K562 (cell line): Measurements from ENCODE around the gene TICAM1. TPM values are rescaled to one million over a fixed set of nuclear protein-coding genes. Genes with fewer than 3 reads are reported as not detected.

ENCODE experiments used
- DDX20 ChIP-seq: fragments of 450-650 bp; IDR thresholded peaks from 2 replicates; pipeline ENCODE4 v1.6.1; 2016; ENCODE audit warnings: missing genetic modification characterization, low read depth, mild to moderate bottlenecking, missing compliant biosample characterization, moderate library complexity
- ELF1 ChIP-seq: fragments of 200-800 bp; sonication (Bioruptor generic); IDR thresholded peaks from 2 replicates; pipeline ENCODE4 v1.6.1; 2016; ENCODE audit warnings: missing genetic modification characterization, missing compliant biosample characterization
- HDGF ChIP-seq: fragments of 450-650 bp; IDR thresholded peaks from 2 replicates; pipeline ENCODE4 v1.6.1; 2016
- NRF1 ChIP-seq, 2 experiments: fragments of 450-650 bp; IDR thresholded peaks in 1 of 2; conservative IDR thresholded peaks in 1 of 2; 2 replicates each; pipeline ENCODE4 v1.6.1; 2014; ENCODE audit warnings: mild to moderate bottlenecking in 2 of 2
- RBM25 ChIP-seq: fragments of 200-400 bp; formaldehyde crosslinking; IDR thresholded peaks from 2 replicates; pipeline ENCODE4 v1.6.1; 2018; ENCODE audit warnings: low read length, low read depth, moderate library complexity; ENCODE audit not compliant: severe bottlenecking
- SMARCA5 ChIP-seq: fragments of 450-650 bp; IDR thresholded peaks from 2 replicates; pipeline ENCODE4 v1.6.1; 2016
- SREBF1 ChIP-seq: fragments of 150-350 bp; IDR thresholded peaks from 2 replicates; pipeline ENCODE4 v1.6.1; 2014; ENCODE audit warnings: antibody characterized with exemption, low read depth, low read length, borderline replicate concordance
- ZNF24 ChIP-seq: fragments of 450-650 bp; IDR thresholded peaks from 2 replicates; pipeline ENCODE4 v1.6.1; 2016
- polyA plus RNA-seq, 8 experiments: library from polyadenylated mRNA; depleted of rRNA in 4 of 8; stranded (reverse) in 5 of 8; unstranded in 3 of 8; fragments of >200 nt; fragmentation: Nextera tagmentation in 2 of 8; fragmentation: Illumina TruSeq in 1 of 8; extraction: Ambion mirVana in 2 of 8; extraction: Trizol in 1 of 8; gene quantifications; 2 replicates each; pipeline versions ENCODE4 v1.2.1 to v1.2.3, GENCODE V29; 2011 to 2014; ENCODE audit warnings: inconsistent platforms in 1 of 8, missing spikeins in 1 of 8
- total RNA-seq, 7 experiments: library from RNA; depleted of rRNA in 6 of 7; stranded (reverse); fragments of >200 nt in 6 of 7; fragmentation: Illumina TruSeq in 2 of 7; extraction: Trizol in 2 of 7; gene quantifications; 2 replicates each; pipeline versions ENCODE4 v1.2.1 to v1.2.3, GENCODE V29; 2011 to 2021; ENCODE audit warnings: low replicate concordance in 1 of 7
- TF ChIP-seq, protein P1 (sequence below): fragments of 250-450 bp; sonication (Bioruptor Pico); IDR thresholded peaks from 2 replicates; pipeline ENCODE4 v1.8.0; 2022; ENCODE audit warnings: inconsistent platforms, mild to moderate bottlenecking, moderate library complexity, borderline replicate concordance
- TF ChIP-seq, protein P2 (sequence below): IDR thresholded peaks from 2 replicates; pipeline ENCODE4 v1.6.1; 2012; ENCODE audit warnings: low read depth, low read length, improper control_type of control experiment, borderline replicate concordance

TICAM1 gene
- total and polyA plus RNA-seq, 9 of the 15 experiments (the other 6 are each of a cell fraction or from before 2014, with no cell fraction given) = 0.07 to 11.6 (median 1.5) TPM

DNA sequence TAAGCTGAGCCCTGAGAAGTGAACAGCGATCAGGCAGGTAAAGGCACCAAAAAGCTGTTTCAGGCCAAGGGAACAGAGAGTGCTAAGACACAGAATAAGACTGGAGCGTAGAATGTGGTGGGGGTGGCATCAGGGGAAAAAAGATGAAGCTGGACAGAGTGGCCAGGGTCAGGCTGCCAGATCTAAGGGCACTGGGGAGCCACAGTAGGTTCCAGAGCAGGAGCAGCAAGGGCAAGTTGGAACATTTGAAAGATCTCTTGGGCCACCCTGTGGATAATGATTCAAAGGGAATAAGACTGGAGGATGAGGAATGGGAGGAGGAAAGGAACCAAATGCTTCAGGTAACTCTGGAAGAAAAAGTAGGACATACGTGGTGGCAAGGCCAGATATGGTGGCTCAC, 42.4 kb upstream of the TICAM1 start (continued):
- TF ChIP-seq, protein P1, sequence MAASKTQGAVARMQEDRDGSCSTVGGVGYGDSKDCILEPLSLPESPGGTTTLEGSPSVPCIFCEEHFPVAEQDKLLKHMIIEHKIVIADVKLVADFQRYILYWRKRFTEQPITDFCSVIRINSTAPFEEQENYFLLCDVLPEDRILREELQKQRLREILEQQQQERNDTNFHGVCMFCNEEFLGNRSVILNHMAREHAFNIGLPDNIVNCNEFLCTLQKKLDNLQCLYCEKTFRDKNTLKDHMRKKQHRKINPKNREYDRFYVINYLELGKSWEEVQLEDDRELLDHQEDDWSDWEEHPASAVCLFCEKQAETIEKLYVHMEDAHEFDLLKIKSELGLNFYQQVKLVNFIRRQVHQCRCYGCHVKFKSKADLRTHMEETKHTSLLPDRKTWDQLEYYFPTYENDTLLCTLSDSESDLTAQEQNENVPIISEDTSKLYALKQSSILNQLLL (CRISPR knock-in tag) = no peak
- TF ChIP-seq HDGF = 0 out of 2 replicates have a peak, but pooled peaks have one; percentile 30
- TF ChIP-seq RBM25 = peak; percentile 95
- no peak for TF ChIP-seq NRF1 (conservative IDR thresholded peaks at IDR 0.05 in 1 of 2, IDR thresholded peaks at IDR 0.05 in 1 of 2)
- TF ChIP-seq SMARCA5 = peak; percentile 93
- TF ChIP-seq, protein P2, sequence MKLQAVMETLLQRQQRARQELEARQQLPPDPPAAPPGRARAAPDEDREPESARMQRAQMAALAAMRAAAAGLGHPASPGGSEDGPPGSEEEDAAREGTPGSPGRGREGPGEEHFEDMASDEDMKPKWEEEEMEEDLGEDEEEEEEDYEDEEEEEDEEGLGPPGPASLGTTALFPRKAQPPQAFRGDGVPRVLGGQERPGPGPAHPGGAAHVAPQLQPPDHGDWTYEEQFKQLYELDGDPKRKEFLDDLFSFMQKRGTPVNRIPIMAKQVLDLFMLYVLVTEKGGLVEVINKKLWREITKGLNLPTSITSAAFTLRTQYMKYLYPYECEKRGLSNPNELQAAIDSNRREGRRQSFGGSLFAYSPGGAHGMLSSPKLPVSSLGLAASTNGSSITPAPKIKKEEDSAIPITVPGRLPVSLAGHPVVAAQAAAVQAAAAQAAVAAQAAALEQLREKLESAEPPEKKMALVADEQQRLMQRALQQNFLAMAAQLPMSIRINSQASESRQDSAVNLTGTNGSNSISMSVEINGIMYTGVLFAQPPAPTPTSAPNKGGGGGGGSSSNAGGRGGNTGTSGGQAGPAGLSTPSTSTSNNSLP = no peak
- TF ChIP-seq ZNF24 = peak; percentile 28; the same call in 1 of the 2 replicates
- TF ChIP-seq SREBF1 = no peak
- no peak for TF ChIP-seq ELF1
- TF ChIP-seq DDX20 (tag) = no peak
